Measurements from ENCODE around the gene BRMS1L.

BRMS1L gene

DNA sequence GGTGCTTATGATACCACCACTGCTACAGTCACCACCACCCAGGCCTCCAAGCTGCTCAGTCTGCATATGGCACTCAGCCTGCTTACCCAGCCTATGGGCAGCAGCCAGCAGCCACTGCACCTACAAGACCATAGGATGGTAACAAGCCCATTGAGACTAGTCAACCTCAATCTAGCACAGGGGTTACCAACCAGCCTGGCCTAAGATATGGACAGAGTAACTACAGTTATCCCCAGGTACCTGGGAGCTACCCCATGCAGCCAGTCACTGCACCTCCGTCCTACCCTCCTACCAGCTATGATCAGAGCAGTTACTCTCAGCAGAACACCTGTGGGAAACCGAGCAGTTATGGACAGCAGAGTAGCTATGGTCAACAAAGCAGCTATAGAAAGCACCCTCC is 55.1 kb downstream of the BRMS1L start:
- no peak for DNase-seq
- no peaks in the 10 kb centered on the region for H3K27me3 ChIP-seq (replicated peaks in 2 of 5; ENCODE audit: control insufficient read depth in 4 of 5, insufficient read depth in 5 of 5, low read length in 4 of 5)
- no peak overlapping the region for H3K4me3 ChIP-seq (ENCODE audit: control insufficient read depth in 1 of 7, extremely low read depth in 1 of 7, insufficient read depth in 4 of 7, low read depth in 2 of 7, low read length in 6 of 7)
- 100% methylated on average over 2 of the region's 2 CpGs for WGBS (ENCODE audit: insufficient coverage)
- ChIA-PET POLR2A (no interaction called here), CTCF (interaction anchor here (0.6 to 1.4 kb wide), 2 partner anchors 235 to 493 kb away, joined by 3 to 4 read pairs; no protein-coding TSS in a partner anchor)
- H3K4me1 ChIP-seq (ENCODE audit: control extremely low read depth in 1 of 4, control insufficient read depth in 4 of 4, insufficient read depth in 4 of 4, low read length in 3 of 4): peaks cover 3 to 16% (median 11%) of the 10 kb centered on the region in 4 experiments
- H3K9me3 ChIP-seq (ENCODE audit: control extremely low read depth in 1 of 5, control insufficient read depth in 4 of 5, insufficient read depth in 2 of 5, low read depth in 1 of 5, low read length in 4 of 5): no peaks in the 10 kb centered on the region
- no peak overlapping the region for H3K27ac ChIP-seq (ENCODE audit: insufficient read depth in 1 of 2, low read depth in 1 of 2, low read length in 2 of 2, poor library complexity in 1 of 2, severe bottlenecking in 2 of 2)
- H3K36me3 ChIP-seq (ENCODE audit: control insufficient read depth in 4 of 4, insufficient read depth in 4 of 4, low read length in 3 of 4): no peaks in the 10 kb centered on the region

- WGBS (ENCODE audit: insufficient coverage): 70% methylated on average over 5 of the region's 7 CpGs
- Histone ChIP-seq H3K9me3 (ENCODE audit: control extremely low read depth in 1 of 5, control insufficient read depth in 4 of 5, insufficient read depth in 2 of 5, low read depth in 1 of 5, low read length in 4 of 5) (no peaks in the 10 kb centered on the region), H3K27me3 (replicated peaks in 2 of 5; ENCODE audit: control insufficient read depth in 4 of 5, insufficient read depth in 5 of 5, low read length in 4 of 5) (no peaks in the 10 kb centered on the region), H3K4me1 (ENCODE audit: control extremely low read depth in 1 of 4, control insufficient read depth in 4 of 4, insufficient read depth in 4 of 4, low read length in 3 of 4) (peaks cover 2 to 8% (median 5%) of the 10 kb centered on the region in 4 experiments), H3K36me3 (ENCODE audit: control insufficient read depth in 4 of 4, insufficient read depth in 4 of 4, low read length in 3 of 4) (no peaks in the 10 kb centered on the region), H3K27ac (ENCODE audit: insufficient read depth in 1 of 2, low read depth in 1 of 2, low read length in 2 of 2, poor library complexity in 1 of 2, severe bottlenecking in 2 of 2) (no peak overlapping the region), H3K4me3 (ENCODE audit: control insufficient read depth in 1 of 7, extremely low read depth in 1 of 7, insufficient read depth in 4 of 7, low read depth in 2 of 7, low read length in 6 of 7) (no peak overlapping the region)
- peak in 2 of 3 donors; percentile 24 to 35 for DNase-seq
- POLR2A ChIA-PET: no interaction called here
- CTCF ChIA-PET: interaction anchor here (0.6 to 2.1 kb wide), 7 partner anchors 9 to 375 kb away, joined by 3 to 6 read pairs (median 3); no protein-coding TSS in a partner anchor
Measured at GRCh38 chr14:35883677-35884293, 57.6 kb downstream of the BRMS1L start.

DNA sequence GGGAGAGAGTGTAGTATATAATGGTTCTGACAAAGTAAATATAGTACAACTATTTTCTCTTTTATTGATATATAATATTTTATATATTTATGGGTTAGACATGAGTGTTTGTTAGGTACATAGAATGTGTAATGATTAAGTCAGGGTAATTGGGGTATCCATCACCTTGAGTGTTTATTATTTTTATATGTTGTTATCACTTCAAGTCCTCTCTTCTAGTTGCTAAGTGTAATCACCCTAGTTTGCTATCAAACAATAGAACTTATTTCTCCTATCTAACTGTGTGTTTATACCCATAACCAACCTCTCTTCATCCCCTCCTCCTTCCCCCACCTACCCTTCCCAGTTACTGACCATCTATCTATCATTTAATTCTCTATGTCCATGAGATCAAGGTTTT is 64.2 kb downstream of the BRMS1L start:
- H3K9me3 ChIP-seq (ENCODE audit: control extremely low read depth in 1 of 5, control insufficient read depth in 4 of 5, insufficient read depth in 2 of 5, low read depth in 1 of 5, low read length in 4 of 5): peaks cover 0 to 9% (median 0%) of the 10 kb centered on the region in 5 experiments
- no peaks in the 10 kb centered on the region for H3K36me3 ChIP-seq (ENCODE audit: control insufficient read depth in 4 of 4, insufficient read depth in 4 of 4, low read length in 3 of 4)
- H3K27ac ChIP-seq (ENCODE audit: insufficient read depth in 1 of 2, low read depth in 1 of 2, low read length in 2 of 2, poor library complexity in 1 of 2, severe bottlenecking in 2 of 2): no peak overlapping the region
- DNase-seq: no peak
- ChIA-PET POLR2A (no interaction called here), CTCF (no interaction called here)
- H3K4me3 ChIP-seq (ENCODE audit: control insufficient read depth in 1 of 7, extremely low read depth in 1 of 7, insufficient read depth in 4 of 7, low read depth in 2 of 7, low read length in 6 of 7): no peak overlapping the region
- no peaks in the 10 kb centered on the region for H3K4me1 ChIP-seq (ENCODE audit: control extremely low read depth in 1 of 4, control insufficient read depth in 4 of 4, insufficient read depth in 4 of 4, low read length in 3 of 4)
- H3K27me3 ChIP-seq (replicated peaks in 2 of 5; ENCODE audit: control insufficient read depth in 4 of 5, insufficient read depth in 5 of 5, low read length in 4 of 5): no peaks in the 10 kb centered on the region

DNA sequence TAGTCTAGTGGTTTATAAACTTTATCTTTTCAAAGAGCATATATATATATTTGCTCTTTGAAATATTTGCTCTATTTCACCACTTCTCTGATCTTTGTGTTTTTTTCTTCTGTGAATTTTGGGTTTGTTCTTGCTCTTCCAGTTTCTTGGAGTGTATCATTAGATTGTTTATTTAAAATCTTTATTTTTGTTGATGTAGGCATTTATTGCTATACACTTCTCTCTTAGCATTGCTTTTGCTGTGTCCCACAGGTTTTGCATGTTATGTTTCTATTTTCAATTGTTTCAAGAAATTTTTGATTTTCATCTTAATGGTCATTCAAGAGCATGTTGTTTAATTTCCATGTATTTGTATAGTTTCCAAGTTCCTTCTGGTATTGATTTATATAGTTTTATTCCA is 69.1 kb downstream of the BRMS1L start:
- H3K27ac ChIP-seq (ENCODE audit: insufficient read depth in 1 of 2, low read depth in 1 of 2, low read length in 2 of 2, poor library complexity in 1 of 2, severe bottlenecking in 2 of 2): no peak overlapping the region
- H3K4me3 ChIP-seq (ENCODE audit: control insufficient read depth in 1 of 7, extremely low read depth in 1 of 7, insufficient read depth in 4 of 7, low read depth in 2 of 7, low read length in 6 of 7): no peak overlapping the region
- H3K36me3 ChIP-seq (ENCODE audit: control insufficient read depth in 4 of 4, insufficient read depth in 4 of 4, low read length in 3 of 4): no peaks in the 10 kb centered on the region
- ChIA-PET POLR2A (no interaction called here), CTCF (no interaction called here)
- H3K9me3 ChIP-seq (ENCODE audit: control extremely low read depth in 1 of 5, control insufficient read depth in 4 of 5, insufficient read depth in 2 of 5, low read depth in 1 of 5, low read length in 4 of 5): peaks cover 0 to 15% (median 0%) of the 10 kb centered on the region in 5 experiments
- no peaks in the 10 kb centered on the region for H3K4me1 ChIP-seq (ENCODE audit: control extremely low read depth in 1 of 4, control insufficient read depth in 4 of 4, insufficient read depth in 4 of 4, low read length in 3 of 4)
- no peak for DNase-seq
- H3K27me3 ChIP-seq (replicated peaks in 2 of 5; ENCODE audit: control insufficient read depth in 4 of 5, insufficient read depth in 5 of 5, low read length in 4 of 5): peaks cover 0 to 3% (median 0%) of the 10 kb centered on the region in 5 experiments

GRCh38 chr14:35897616-35898111 is 71.5 kb downstream of the BRMS1L start:
- Histone ChIP-seq H3K27ac (ENCODE audit: insufficient read depth in 1 of 2, low read depth in 1 of 2, low read length in 2 of 2, poor library complexity in 1 of 2, severe bottlenecking in 2 of 2) (no peak overlapping the region), H3K4me3 (ENCODE audit: control insufficient read depth in 1 of 7, extremely low read depth in 1 of 7, insufficient read depth in 4 of 7, low read depth in 2 of 7, low read length in 6 of 7) (no peak overlapping the region), H3K27me3 (replicated peaks in 2 of 5; ENCODE audit: control insufficient read depth in 4 of 5, insufficient read depth in 5 of 5, low read length in 4 of 5) (peaks cover 0 to 3% (median 0%) of the 10 kb centered on the region in 5 experiments), H3K4me1 (ENCODE audit: control extremely low read depth in 1 of 4, control insufficient read depth in 4 of 4, insufficient read depth in 4 of 4, low read length in 3 of 4) (no peaks in the 10 kb centered on the region), H3K36me3 (ENCODE audit: control insufficient read depth in 4 of 4, insufficient read depth in 4 of 4, low read length in 3 of 4) (no peaks in the 10 kb centered on the region), H3K9me3 (ENCODE audit: control extremely low read depth in 1 of 5, control insufficient read depth in 4 of 5, insufficient read depth in 2 of 5, low read depth in 1 of 5, low read length in 4 of 5) (peaks cover 0 to 15% (median 0%) of the 10 kb centered on the region in 5 experiments)
- no peak for DNase-seq
- WGBS (ENCODE audit: insufficient coverage): 100% methylated on average over 3 of the region's 4 CpGs
- POLR2A ChIA-PET: no interaction called here
- CTCF ChIA-PET: interaction anchor here (0.7 kb wide), 1 partner anchor 56 kb away, joined by 3 read pairs; no protein-coding TSS in a partner anchor

DNA sequence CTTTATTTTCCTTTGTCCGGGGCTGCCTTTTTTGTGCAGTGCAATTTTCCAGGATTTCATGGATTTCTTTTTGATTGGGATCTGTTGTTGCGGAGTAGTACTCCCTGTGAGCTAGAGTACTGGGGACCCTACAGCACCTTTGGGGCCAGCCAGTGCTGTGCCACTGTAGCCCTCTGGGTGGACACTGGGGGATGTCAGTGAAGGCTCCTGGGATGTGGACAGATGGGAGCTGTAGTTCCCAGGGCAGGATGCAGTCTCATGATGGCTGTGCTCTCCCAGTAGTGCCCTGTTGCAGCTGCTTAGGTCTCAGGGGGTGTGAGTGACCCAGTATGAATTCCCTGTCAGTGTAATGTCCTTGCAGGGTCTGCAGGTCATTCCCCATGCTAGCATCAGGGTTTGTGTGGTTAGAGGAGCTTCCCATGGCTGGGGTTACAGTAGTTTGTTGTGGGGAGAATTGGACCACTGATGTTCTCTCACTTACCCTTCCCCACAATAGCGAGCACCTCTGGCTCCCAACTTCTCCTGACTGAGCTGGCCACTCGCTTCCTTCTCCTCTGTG is 72.2 kb downstream of the BRMS1L start:
- DNase-seq: no peak
- Histone ChIP-seq H3K27me3 (replicated peaks in 2 of 5; ENCODE audit: control insufficient read depth in 4 of 5, insufficient read depth in 5 of 5, low read length in 4 of 5) (peaks cover 0 to 3% (median 0%) of the 10 kb centered on the region in 5 experiments), H3K4me3 (ENCODE audit: control insufficient read depth in 1 of 7, extremely low read depth in 1 of 7, insufficient read depth in 4 of 7, low read depth in 2 of 7, low read length in 6 of 7) (no peak overlapping the region), H3K4me1 (ENCODE audit: control extremely low read depth in 1 of 4, control insufficient read depth in 4 of 4, insufficient read depth in 4 of 4, low read length in 3 of 4) (no peaks in the 10 kb centered on the region), H3K36me3 (ENCODE audit: control insufficient read depth in 4 of 4, insufficient read depth in 4 of 4, low read length in 3 of 4) (no peaks in the 10 kb centered on the region), H3K27ac (ENCODE audit: insufficient read depth in 1 of 2, low read depth in 1 of 2, low read length in 2 of 2, poor library complexity in 1 of 2, severe bottlenecking in 2 of 2) (no peak overlapping the region), H3K9me3 (ENCODE audit: control extremely low read depth in 1 of 5, control insufficient read depth in 4 of 5, insufficient read depth in 2 of 5, low read depth in 1 of 5, low read length in 4 of 5) (peaks cover 0 to 15% (median 0%) of the 10 kb centered on the region in 5 experiments)
- WGBS (ENCODE audit: insufficient coverage): 96% methylated on average over 3 of the region's 4 CpGs
- CTCF ChIA-PET: no interaction called here
- POLR2A ChIA-PET: no interaction called here

DNA sequence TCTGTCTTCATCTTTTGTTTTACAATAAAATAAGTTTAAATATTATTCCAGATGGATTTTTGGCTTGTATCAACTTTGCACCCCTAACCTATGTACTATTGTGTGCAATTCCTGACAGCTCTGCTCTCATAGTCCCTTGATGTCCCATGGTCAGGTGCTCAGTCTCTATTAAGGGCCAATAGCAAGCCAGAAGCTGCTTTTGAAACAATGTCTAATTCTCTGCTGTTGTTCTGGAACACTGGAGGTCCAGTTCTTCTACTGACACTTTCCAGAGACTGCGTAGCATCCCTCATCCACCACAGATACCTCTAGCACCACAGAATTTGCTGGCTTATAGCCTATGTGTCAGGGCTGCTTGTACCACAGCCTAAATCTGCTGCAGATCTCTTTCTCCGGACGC is 74.6 kb downstream of the BRMS1L start:
- no peak for DNase-seq
- peaks cover 0 to 3% (median 0%) of the 10 kb centered on the region in 5 experiments for H3K27me3 ChIP-seq (replicated peaks in 2 of 5; ENCODE audit: control insufficient read depth in 4 of 5, insufficient read depth in 5 of 5, low read length in 4 of 5)
- peaks cover 0 to 6% (median 0%) of the 10 kb centered on the region in 5 experiments for H3K9me3 ChIP-seq (ENCODE audit: control extremely low read depth in 1 of 5, control insufficient read depth in 4 of 5, insufficient read depth in 2 of 5, low read depth in 1 of 5, low read length in 4 of 5)
- H3K36me3 ChIP-seq (ENCODE audit: control insufficient read depth in 4 of 4, insufficient read depth in 4 of 4, low read length in 3 of 4): no peaks in the 10 kb centered on the region
- WGBS (ENCODE audit: insufficient coverage): 94% methylated on average over 3 of the region's 3 CpGs
- H3K4me1 ChIP-seq (ENCODE audit: control extremely low read depth in 1 of 4, control insufficient read depth in 4 of 4, insufficient read depth in 4 of 4, low read length in 3 of 4): no peaks in the 10 kb centered on the region
- no peak overlapping the region for H3K4me3 ChIP-seq (ENCODE audit: control insufficient read depth in 1 of 7, extremely low read depth in 1 of 7, insufficient read depth in 4 of 7, low read depth in 2 of 7, low read length in 6 of 7)
- ChIA-PET POLR2A (no interaction called here), CTCF (no interaction called here)
- H3K27ac ChIP-seq (ENCODE audit: insufficient read depth in 1 of 2, low read depth in 1 of 2, low read length in 2 of 2, poor library complexity in 1 of 2, severe bottlenecking in 2 of 2): no peak overlapping the region

All from common myeloid progenitor, CD34-positive (primary cell).